ES-I3 (cell line): Measurements from ENCODE around the gene FNBP1.

ENCODE experiments used
- H3K36me3 ChIP-seq: 2 replicates; pipeline ENCODE4 v1.6.1; 2013; ENCODE audit warnings: mild to moderate bottlenecking, low read length, control low read depth, moderate library complexity; ENCODE audit not compliant: insufficient read depth
- H3K4me1 ChIP-seq: 2 replicates; pipeline ENCODE4 v1.6.1; 2013; ENCODE audit warnings: mild to moderate bottlenecking, control low read depth, low read length; ENCODE audit not compliant: insufficient read depth
- H3K9ac ChIP-seq: 2 replicates; pipeline ENCODE4 v1.6.1; 2013; ENCODE audit warnings: low read depth, mild to moderate bottlenecking, low read length, moderate library complexity
- H3K9me3 ChIP-seq: 2 replicates; pipeline ENCODE4 v1.6.1; 2013; ENCODE audit warnings: mild to moderate bottlenecking, low read length, moderate library complexity; ENCODE audit not compliant: control insufficient read depth, insufficient read depth

FNBP1 gene

GRCh38 chr9:129866394-129867135 is 176.4 kb downstream of the FNBP1 start:
- H3K9ac ChIP-seq: no peak overlapping the region
- H3K9me3 ChIP-seq: no peaks in the 10 kb centered on the region
- no peaks in the 10 kb centered on the region for H3K36me3 ChIP-seq
- H3K4me1 ChIP-seq: no peaks in the 10 kb centered on the region

- Histone ChIP-seq H3K9ac (no peak overlapping the region), H3K36me3 (no peaks in the 10 kb centered on the region), H3K4me1 (no peaks in the 10 kb centered on the region), H3K9me3 (no peaks in the 10 kb centered on the region)
Observed at GRCh38 chr9:129865668-129866320, 177.2 kb downstream of the FNBP1 start.

- Histone ChIP-seq H3K9ac (no peak overlapping the region), H3K4me1 (no peaks in the 10 kb centered on the region), H3K9me3 (no peaks in the 10 kb centered on the region), H3K36me3 (no peaks in the 10 kb centered on the region)
Observed at GRCh38 chr9:129864991-129865647, 177.9 kb downstream of the FNBP1 start.

GRCh38 chr9:129863059-129863690 is 179.8 kb downstream of the FNBP1 start:
- H3K9me3 ChIP-seq: no peaks in the 10 kb centered on the region
- no peaks in the 10 kb centered on the region for H3K4me1 ChIP-seq
- H3K36me3 ChIP-seq: no peaks in the 10 kb centered on the region
- H3K9ac ChIP-seq: no peak overlapping the region

- H3K4me1 ChIP-seq: no peaks in the 10 kb centered on the region
- H3K36me3 ChIP-seq: no peaks in the 10 kb centered on the region
- no peak overlapping the region for H3K9ac ChIP-seq
- no peaks in the 10 kb centered on the region for H3K9me3 ChIP-seq
Observed at GRCh38 chr9:129861447-129861827, 181.6 kb downstream of the FNBP1 start.

GRCh38 chr9:129860653-129861446 is 182.1 kb downstream of the FNBP1 start:
- Histone ChIP-seq H3K9ac (no peak overlapping the region), H3K4me1 (no peaks in the 10 kb centered on the region), H3K36me3 (no peaks in the 10 kb centered on the region), H3K9me3 (no peaks in the 10 kb centered on the region)

- no peak overlapping the region for H3K9ac ChIP-seq
- no peaks in the 10 kb centered on the region for H3K9me3 ChIP-seq
- H3K4me1 ChIP-seq: no peaks in the 10 kb centered on the region
- no peaks in the 10 kb centered on the region for H3K36me3 ChIP-seq
Observed at GRCh38 chr9:129858167-129858962, 184.6 kb downstream of the FNBP1 start.

- Histone ChIP-seq H3K36me3 (no peaks in the 10 kb centered on the region), H3K4me1 (no peaks in the 10 kb centered on the region), H3K9ac (no peak overlapping the region), H3K9me3 (no peaks in the 10 kb centered on the region)
Observed at GRCh38 chr9:129857207-129857606, 185.8 kb downstream of the FNBP1 start.

- no peaks in the 10 kb centered on the region for H3K36me3 ChIP-seq
- no peaks in the 10 kb centered on the region for H3K4me1 ChIP-seq
- no peak overlapping the region for H3K9ac ChIP-seq
- no peaks in the 10 kb centered on the region for H3K9me3 ChIP-seq
Observed at GRCh38 chr9:129854588-129855110, 188.3 kb downstream of the FNBP1 start.

GRCh38 chr9:129853614-129854013 is 189.4 kb downstream of the FNBP1 start:
- no peaks in the 10 kb centered on the region for H3K9me3 ChIP-seq
- H3K36me3 ChIP-seq: no peaks in the 10 kb centered on the region
- no peaks in the 10 kb centered on the region for H3K4me1 ChIP-seq
- no peak overlapping the region for H3K9ac ChIP-seq

GRCh38 chr9:129852579-129852978 is 190.4 kb downstream of the FNBP1 start:
- no peak overlapping the region for H3K9ac ChIP-seq
- no peaks in the 10 kb centered on the region for H3K36me3 ChIP-seq
- no peaks in the 10 kb centered on the region for H3K9me3 ChIP-seq
- no peaks in the 10 kb centered on the region for H3K4me1 ChIP-seq

- no peak overlapping the region for H3K9ac ChIP-seq
- no peaks in the 10 kb centered on the region for H3K4me1 ChIP-seq
- no peaks in the 10 kb centered on the region for H3K9me3 ChIP-seq
- H3K36me3 ChIP-seq: no peaks in the 10 kb centered on the region
Observed at GRCh38 chr9:129851821-129852220, 191.2 kb downstream of the FNBP1 start.

- no peak overlapping the region for H3K9ac ChIP-seq
- no peaks in the 10 kb centered on the region for H3K4me1 ChIP-seq
- no peaks in the 10 kb centered on the region for H3K36me3 ChIP-seq
- no peaks in the 10 kb centered on the region for H3K9me3 ChIP-seq
Observed at GRCh38 chr9:129850821-129851550, 192.0 kb downstream of the FNBP1 start.
